IPS-18c (cell line): ENCODE data around the gene GPAT2.
"Not testable (repeated sequence)": the region's sequence is repeated elsewhere in the genome, so short reads cannot be mapped to it uniquely, and the experiment has no call there.

ENCODE experiments used
- H3K4me3 ChIP-seq: 2 replicates; pipeline ENCODE4 v1.7.0; 2013; ENCODE audit warnings: low read depth, mild to moderate bottlenecking, low read length, moderate library complexity; ENCODE audit not compliant: insufficient read depth
- H3K9me3 ChIP-seq: one replicate; pipeline ENCODE4 v1.6.1; 2013; ENCODE audit warnings: mild to moderate bottlenecking, low read length, moderate library complexity; ENCODE audit not compliant: control insufficient read depth, insufficient read depth

The GPAT2 gene, protein sequence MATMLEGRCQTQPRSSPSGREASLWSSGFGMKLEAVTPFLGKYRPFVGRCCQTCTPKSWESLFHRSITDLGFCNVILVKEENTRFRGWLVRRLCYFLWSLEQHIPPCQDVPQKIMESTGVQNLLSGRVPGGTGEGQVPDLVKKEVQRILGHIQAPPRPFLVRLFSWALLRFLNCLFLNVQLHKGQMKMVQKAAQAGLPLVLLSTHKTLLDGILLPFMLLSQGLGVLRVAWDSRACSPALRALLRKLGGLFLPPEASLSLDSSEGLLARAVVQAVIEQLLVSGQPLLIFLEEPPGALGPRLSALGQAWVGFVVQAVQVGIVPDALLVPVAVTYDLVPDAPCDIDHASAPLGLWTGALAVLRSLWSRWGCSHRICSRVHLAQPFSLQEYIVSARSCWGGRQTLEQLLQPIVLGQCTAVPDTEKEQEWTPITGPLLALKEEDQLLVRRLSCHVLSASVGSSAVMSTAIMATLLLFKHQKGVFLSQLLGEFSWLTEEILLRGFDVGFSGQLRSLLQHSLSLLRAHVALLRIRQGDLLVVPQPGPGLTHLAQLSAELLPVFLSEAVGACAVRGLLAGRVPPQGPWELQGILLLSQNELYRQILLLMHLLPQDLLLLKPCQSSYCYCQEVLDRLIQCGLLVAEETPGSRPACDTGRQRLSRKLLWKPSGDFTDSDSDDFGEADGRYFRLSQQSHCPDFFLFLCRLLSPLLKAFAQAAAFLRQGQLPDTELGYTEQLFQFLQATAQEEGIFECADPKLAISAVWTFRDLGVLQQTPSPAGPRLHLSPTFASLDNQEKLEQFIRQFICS

GRCh38 chr2:96034792-96035191, at the start of gene GPAT2:
TSS of gene GPAT2 (minus strand) at chr2:96034916. CDS start at chr2:96032359, 2,557 bp downstream.
- H3K9me3 ChIP-seq, H3K4me3 ChIP-seq: not testable (repeated sequence)

- H3K4me3 ChIP-seq, result no peak overlapping the region
- H3K9me3 ChIP-seq, result no peaks in the 10 kb centered on the region
Observed at GRCh38 chr2:96083989-96084857, 49.5 kb upstream of the GPAT2 start.

GRCh38 chr2:96083064-96083939, 48.6 kb upstream of the GPAT2 start:
- H3K9me3 ChIP-seq, result no peaks in the 10 kb centered on the region
- no peak overlapping the region for H3K4me3 ChIP-seq

GRCh38 chr2:96082211-96083063, 47.7 kb upstream of the GPAT2 start:
- no peak overlapping the region for H3K4me3 ChIP-seq
- no peaks in the 10 kb centered on the region for H3K9me3 ChIP-seq

GRCh38 chr2:96081042-96081441, 46.3 kb upstream of the GPAT2 start:
- H3K9me3 ChIP-seq, result no peaks in the 10 kb centered on the region
- H3K4me3 ChIP-seq, result no peak overlapping the region

GRCh38 chr2:96075199-96075771, 40.6 kb upstream of the GPAT2 start:
- Histone ChIP-seq H3K4me3 (no peak overlapping the region), H3K9me3 (no peaks in the 10 kb centered on the region)

DNA sequence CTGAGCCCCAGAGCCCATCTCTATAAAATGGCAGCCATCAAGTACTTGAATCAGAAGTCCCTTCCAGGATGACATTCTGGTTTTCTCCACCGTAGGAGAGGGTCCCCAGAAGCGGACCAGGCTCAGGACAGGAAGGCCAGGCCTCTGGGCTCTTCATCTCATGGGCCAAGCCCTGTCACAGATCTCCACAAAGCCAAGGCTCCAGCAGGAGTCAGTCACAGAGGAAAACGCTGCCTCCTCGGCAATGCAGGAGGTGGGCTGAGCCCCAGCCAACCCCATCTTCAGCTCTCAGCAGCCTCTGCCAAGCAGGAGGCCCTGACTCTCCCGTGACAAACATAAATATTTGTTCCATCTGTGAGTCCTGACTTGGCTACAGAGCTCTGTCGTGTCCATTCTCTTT, 39.4 kb upstream of the GPAT2 start:
- no peak overlapping the region for H3K4me3 ChIP-seq
- no peaks in the 10 kb centered on the region for H3K9me3 ChIP-seq

DNA sequence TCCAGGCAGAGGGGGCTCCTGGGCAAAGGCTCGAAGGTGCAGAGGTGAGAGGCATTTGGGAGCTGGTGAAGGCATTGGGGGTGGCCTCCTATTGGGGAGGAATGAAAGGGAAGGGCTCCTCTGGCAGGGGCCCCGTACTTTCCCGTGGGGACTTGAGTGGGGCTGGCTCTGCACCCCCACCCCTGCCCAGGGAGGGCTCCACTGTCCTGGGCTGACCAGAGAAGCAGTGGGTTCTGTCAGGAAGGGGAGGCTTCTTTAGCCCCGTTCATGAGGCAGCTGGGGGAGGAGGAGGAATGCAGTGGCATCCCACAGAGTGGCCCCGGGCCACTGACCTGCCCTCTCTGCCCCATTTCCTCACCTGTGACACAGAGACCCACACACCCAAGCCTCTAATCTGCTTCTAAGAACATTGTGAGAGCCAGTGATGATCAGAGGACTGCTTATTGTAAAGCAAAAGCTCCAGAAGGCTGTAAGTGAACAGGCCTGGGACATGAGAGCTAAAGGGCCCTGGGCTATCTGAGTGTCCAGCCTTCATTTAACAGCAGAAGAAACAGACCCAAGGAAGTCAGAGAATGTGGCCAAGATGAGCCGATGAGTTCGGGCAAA, 38.6 kb upstream of the GPAT2 start:
- H3K4me3 ChIP-seq, result no peak overlapping the region
- H3K9me3 ChIP-seq, result no peaks in the 10 kb centered on the region

- Histone ChIP-seq H3K4me3 (no peak overlapping the region), H3K9me3 (no peaks in the 10 kb centered on the region)
Observed at GRCh38 chr2:96072746-96073145, 38.0 kb upstream of the GPAT2 start.

- H3K9me3 ChIP-seq, H3K4me3 ChIP-seq: not testable (repeated sequence)
Observed at GRCh38 chr2:96071977-96072491, 37.3 kb upstream of the GPAT2 start.

DNA sequence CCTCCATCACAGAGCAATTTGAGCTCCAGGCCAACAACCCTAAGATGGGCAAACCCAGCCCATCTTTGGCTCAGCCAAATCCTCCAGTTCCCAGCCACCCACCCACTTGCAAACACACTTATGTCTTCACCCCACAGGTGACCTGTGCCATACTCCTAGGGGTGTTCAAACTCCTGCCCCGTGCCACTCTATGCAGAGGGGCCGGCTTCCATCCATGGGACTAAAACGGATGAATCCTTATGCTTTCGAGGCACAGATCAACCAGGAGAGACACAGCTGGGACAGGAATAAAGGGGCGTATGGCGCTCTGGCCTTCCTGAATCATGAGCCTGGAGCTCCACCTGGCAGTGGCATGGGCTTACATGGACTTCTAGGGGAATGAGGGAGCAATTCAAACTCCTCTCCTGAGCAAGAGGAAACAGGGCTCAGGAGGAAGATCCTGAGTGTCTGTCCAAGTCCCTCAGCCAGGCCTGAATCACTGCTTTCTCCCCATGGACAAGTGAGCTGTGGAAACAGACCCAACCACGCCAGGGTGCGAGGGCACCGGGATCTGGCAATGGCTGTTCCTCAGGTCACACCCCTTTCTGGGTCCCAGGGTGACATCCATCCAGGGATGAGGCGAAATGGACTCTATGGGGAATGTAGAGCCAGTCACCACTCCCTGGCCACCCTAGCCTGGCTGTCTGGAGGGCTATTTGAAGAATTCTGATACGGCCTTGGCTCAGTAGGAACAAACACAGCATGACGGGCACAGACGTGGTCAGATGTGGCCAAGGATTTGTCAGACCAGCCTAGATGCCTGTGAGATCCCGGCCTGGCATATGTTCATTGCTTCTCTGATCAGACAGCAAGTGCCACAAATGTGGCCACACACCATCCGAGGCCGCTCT, 36.6 kb upstream of the GPAT2 start:
- H3K4me3 ChIP-seq, H3K9me3 ChIP-seq: not testable (repeated sequence)

DNA sequence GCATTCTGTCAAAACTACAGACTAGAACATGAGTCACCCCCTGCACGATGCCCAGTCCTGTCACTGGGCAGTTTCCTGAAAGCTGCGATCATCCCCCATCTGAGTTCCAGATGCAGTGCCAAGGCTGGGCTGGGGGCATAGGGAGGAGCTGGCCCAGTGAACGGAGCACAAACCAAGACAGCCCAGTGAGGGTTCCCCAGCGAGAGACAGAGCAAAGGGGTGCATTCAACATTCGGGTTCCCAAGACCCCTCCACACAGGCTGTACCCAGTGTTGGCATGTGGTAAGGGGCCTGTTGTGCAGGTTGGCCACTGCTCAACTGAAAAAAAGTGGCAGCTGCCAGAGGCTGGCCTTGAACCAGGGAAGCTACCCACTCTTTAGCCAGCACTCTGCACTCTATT, 35.6 kb upstream of the GPAT2 start:
- not testable (repeated sequence) for H3K9me3 ChIP-seq, H3K4me3 ChIP-seq

GRCh38 chr2:96069878-96070277, 35.2 kb upstream of the GPAT2 start:
- H3K9me3 ChIP-seq, H3K4me3 ChIP-seq: not testable (repeated sequence)

DNA sequence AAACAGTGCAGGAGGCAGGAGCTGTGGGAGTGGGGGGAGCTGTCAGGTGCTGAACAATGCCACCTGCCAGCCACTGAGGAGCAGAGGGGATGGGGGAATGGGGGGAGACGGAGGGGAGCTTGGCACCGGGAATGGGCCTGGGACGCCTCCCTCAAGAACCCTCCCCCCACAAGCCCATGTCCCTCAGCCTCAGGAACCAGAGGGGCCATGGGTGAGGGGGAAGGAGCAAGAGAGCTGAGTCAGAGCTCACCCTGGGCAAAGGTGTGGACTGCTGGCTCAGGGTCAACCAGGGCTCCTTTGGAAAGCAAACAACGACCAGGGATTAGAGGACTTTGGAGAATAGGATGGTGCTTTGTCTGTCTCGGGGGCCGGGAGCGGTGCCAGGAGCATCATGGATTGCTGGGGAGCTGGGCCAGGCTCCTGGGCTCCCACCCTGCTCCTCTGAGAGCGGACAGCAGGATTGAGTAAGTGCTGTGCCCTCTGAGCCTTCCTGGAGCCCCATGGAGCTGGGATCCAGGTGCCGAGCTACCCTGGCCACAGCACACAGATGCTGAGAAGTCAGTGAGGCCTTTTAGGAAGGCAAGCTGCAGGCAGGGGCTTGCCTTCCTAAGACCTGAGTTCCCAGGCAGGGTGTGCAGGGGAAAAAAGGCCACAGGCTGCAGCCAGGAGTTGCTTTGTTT, 33.3 kb upstream of the GPAT2 start:
- not testable (repeated sequence) for H3K9me3 ChIP-seq, H3K4me3 ChIP-seq
